Astrocyte (in vitro differentiated cells and primary cell): Measurements from ENCODE around the gene THNSL1.

Experiments used
- CTCF ChIP-seq: IDR thresholded peaks from 2 replicates; pipeline ENCODE4 v1.5.1; 2011; ENCODE audit warnings: low read depth, mild to moderate bottlenecking, inconsistent platforms, low read length, moderate library complexity; ENCODE audit not compliant: insufficient read depth
- EZH2 ChIP-seq: IDR thresholded peaks from 2 replicates; pipeline ENCODE4 v1.6.1; 2012; ENCODE audit warnings: mild to moderate bottlenecking, low read length, inconsistent platforms; ENCODE audit not compliant: insufficient read depth

- TF ChIP-seq EZH2: no peak
- no peak for TF ChIP-seq CTCF
These were observed 510 bp upstream of the THNSL1 start, which contains the start of gene ENKUR for GRCh38 chr10:25015828-25016375.
